ENCODE measurements around the gene FAM90A26.
"Not testable (repeated sequence)": the region's sequence is repeated elsewhere in the genome, so short reads cannot be mapped to it uniquely, and the experiment has no call there.

The FAM90A26 gene

GRCh38 chr4:9169791-9170459 is at the start of gene FAM90A26:
Gene FAM90A26, plus strand, starts transcription at chr4:9170409. Its CDS starts 2,764 bp downstream, at chr4:9173173.
- DNase-seq (ENCODE audit: extremely low read depth in 1 of 2, low read depth in 1 of 2): not testable (repeated sequence)

GRCh38 chr4:9122711-9123110 is 47.5 kb upstream of the FAM90A26 start:
- not testable (repeated sequence) for DNase-seq (ENCODE audit: extremely low read depth in 1 of 2, low read depth in 1 of 2)

GRCh38 chr4:9123572-9124007 is 46.6 kb upstream of the FAM90A26 start:
- not testable (repeated sequence) for DNase-seq (ENCODE audit: extremely low read depth in 1 of 2, low read depth in 1 of 2)

- not testable (repeated sequence) for DNase-seq (ENCODE audit: extremely low read depth in 1 of 2, low read depth in 1 of 2)
These were observed 44.5 kb upstream of the FAM90A26 start for GRCh38 chr4:9125601-9126161.

GRCh38 chr4:9131420-9131819 is 38.8 kb upstream of the FAM90A26 start:
- not testable (repeated sequence) for DNase-seq (ENCODE audit: extremely low read depth in 1 of 2, low read depth in 1 of 2)

- not testable (repeated sequence) for DNase-seq (ENCODE audit: extremely low read depth in 1 of 2, low read depth in 1 of 2)
These were observed 37.4 kb upstream of the FAM90A26 start for GRCh38 chr4:9132849-9133248.

- DNase-seq (ENCODE audit: extremely low read depth in 1 of 2, low read depth in 1 of 2): not testable (repeated sequence)
These were observed 36.2 kb upstream of the FAM90A26 start for GRCh38 chr4:9134011-9134410.

GRCh38 chr4:9134556-9134955 is 35.7 kb upstream of the FAM90A26 start:
- DNase-seq (ENCODE audit: extremely low read depth in 1 of 2, low read depth in 1 of 2): not testable (repeated sequence)

GRCh38 chr4:9141050-9141449 is 29.2 kb upstream of the FAM90A26 start:
- DNase-seq (ENCODE audit: extremely low read depth in 1 of 2, low read depth in 1 of 2): not testable (repeated sequence)

GRCh38 chr4:9142786-9143185 is 27.4 kb upstream of the FAM90A26 start:
- not testable (repeated sequence) for DNase-seq (ENCODE audit: extremely low read depth in 1 of 2, low read depth in 1 of 2)

- DNase-seq (ENCODE audit: extremely low read depth in 1 of 2, low read depth in 1 of 2): no peak
These were observed 26.7 kb upstream of the FAM90A26 start for GRCh38 chr4:9143421-9144080.

GRCh38 chr4:9146967-9147366 is 23.2 kb upstream of the FAM90A26 start:
- no peak for DNase-seq (ENCODE audit: extremely low read depth in 1 of 2, low read depth in 1 of 2)

- DNase-seq (ENCODE audit: extremely low read depth in 1 of 2, low read depth in 1 of 2): not testable (repeated sequence)
These were observed 22.8 kb upstream of the FAM90A26 start for GRCh38 chr4:9147368-9147767.

GRCh38 chr4:9148611-9149409 is 21.4 kb upstream of the FAM90A26 start:
- DNase-seq (ENCODE audit: extremely low read depth in 1 of 2, low read depth in 1 of 2): not testable (repeated sequence)

GRCh38 chr4:9151809-9152179 is 18.4 kb upstream of the FAM90A26 start:
- not testable (repeated sequence) for DNase-seq (ENCODE audit: extremely low read depth in 1 of 2, low read depth in 1 of 2)

GRCh38 chr4:9152180-9153007 is 17.8 kb upstream of the FAM90A26 start:
- DNase-seq (ENCODE audit: extremely low read depth in 1 of 2, low read depth in 1 of 2): peak; percentile 83 to 87

- peak; percentile 87 to 90 for DNase-seq (ENCODE audit: extremely low read depth in 1 of 2, low read depth in 1 of 2)
These were observed 17.1 kb upstream of the FAM90A26 start for GRCh38 chr4:9153008-9153570.

- not testable (repeated sequence) for DNase-seq (ENCODE audit: extremely low read depth in 1 of 2, low read depth in 1 of 2)
These were observed 16.5 kb upstream of the FAM90A26 start for GRCh38 chr4:9153571-9154157.

- not testable (repeated sequence) for DNase-seq (ENCODE audit: extremely low read depth in 1 of 2, low read depth in 1 of 2)
These were observed 14.9 kb upstream of the FAM90A26 start for GRCh38 chr4:9155101-9155886.
